ENCODE measurements around the gene GNG11. TPM values are rescaled to one million over a fixed set of nuclear protein-coding genes. Genes with fewer than 3 reads are reported as not detected.

Gene GNG11
- total and polyA plus RNA-seq, 2 experiments from 2014 or later = 25.9 to 87.0 TPM

- no peak overlapping the region for H3K27ac ChIP-seq
- no peaks in the 10 kb centered on the region for H3K9me2 ChIP-seq (ENCODE audit: insufficient read depth)
- in situ Hi-C loops (cut with MboI) = no loop called here
- DNase-seq = peak; percentile 46
- H3F3A ChIP-seq (ENCODE audit: insufficient read depth) = peaks cover 16% of the 10 kb centered on the region
- no peaks in the 10 kb centered on the region for H3K36me3 ChIP-seq (ENCODE audit: low read depth)
- H4K20me1 ChIP-seq (ENCODE audit: insufficient read depth) = no peaks in the 10 kb centered on the region
- H3K9ac ChIP-seq = no peak overlapping the region
- H3K9me3 ChIP-seq (ENCODE audit: low read depth) = no peaks in the 10 kb centered on the region
- H3K79me2 ChIP-seq (ENCODE audit: insufficient read depth) = no peaks in the 10 kb centered on the region
- H3K4me3 ChIP-seq = no peak overlapping the region
- TF ChIP-seq EZH2phosphoT487 (IDR thresholded peaks at IDR 0.05; ENCODE audit: insufficient read depth, low read depth) (no peak), EZH2 (IDR thresholded peaks at IDR 0.05; ENCODE audit: insufficient read depth, poor library complexity, severe bottlenecking) (no peak)
- H3K4me1 ChIP-seq (ENCODE audit: insufficient read depth) = peaks cover 23% of the 10 kb centered on the region
- H2AFZ ChIP-seq = no peak overlapping the region
- WGBS, 2 experiments (ENCODE audit: low coverage in 1 of 2, low lambda C conversion rate in 2 of 2, missing lambda C conversion rate in 2 of 2) = 64 to 71% methylated on average over 2 of the region's 2 CpGs
- no peaks in the 10 kb centered on the region for H3K27me3 ChIP-seq (replicated peaks; ENCODE audit: insufficient read depth)
- H3K4me2 ChIP-seq (ENCODE audit: unreplicated experiment) = no peak overlapping the region
These were observed 47.5 kb downstream of the GNG11 start for GRCh38 chr7:93968911-93969620.

GRCh38 chr7:93972029-93972725, 50.6 kb downstream of the GNG11 start:
- no peak for TF ChIP-seq EZH2phosphoT487 (IDR thresholded peaks at IDR 0.05; ENCODE audit: insufficient read depth, low read depth)
- TF ChIP-seq EZH2 (IDR thresholded peaks at IDR 0.05; ENCODE audit: insufficient read depth, poor library complexity, severe bottlenecking) = no peak
- Histone ChIP-seq H3K4me3 (no peak overlapping the region), H3K79me2 (ENCODE audit: insufficient read depth) (no peaks in the 10 kb centered on the region), H4K20me1 (ENCODE audit: insufficient read depth) (no peaks in the 10 kb centered on the region), H3K36me3 (ENCODE audit: low read depth) (no peaks in the 10 kb centered on the region), H3K9me2 (ENCODE audit: insufficient read depth) (no peaks in the 10 kb centered on the region), H3K9ac (no peak overlapping the region), H3K27me3 (replicated peaks; ENCODE audit: insufficient read depth) (no peaks in the 10 kb centered on the region), H2AFZ (0 out of 2 replicates have a peak overlapping the region, but pooled peaks have one; percentile 1), H3K27ac (no peak overlapping the region), H3F3A (ENCODE audit: insufficient read depth) (peaks cover 16% of the 10 kb centered on the region), H3K4me1 (ENCODE audit: insufficient read depth) (peaks cover 23% of the 10 kb centered on the region), H3K9me3 (ENCODE audit: low read depth) (no peaks in the 10 kb centered on the region), H3K4me2 (ENCODE audit: unreplicated experiment) (no peak overlapping the region)
- no peak for DNase-seq
- in situ Hi-C loops (cut with MboI) = no loop called here
- WGBS, 2 experiments (ENCODE audit: low coverage in 1 of 2, low lambda C conversion rate in 2 of 2, missing lambda C conversion rate in 2 of 2) = 66 to 67% methylated on average over 6 of the region's 6 CpGs

GRCh38 chr7:93973134-93973533, 51.6 kb downstream of the GNG11 start:
- no peaks in the 10 kb centered on the region for H3K36me3 ChIP-seq (ENCODE audit: low read depth)
- in situ Hi-C loops (cut with MboI) = no loop called here
- peak overlapping the region; percentile 32 for H3K27ac ChIP-seq
- no peak overlapping the region; the same call in 1 of the 2 replicates for H3K4me3 ChIP-seq
- 15 to 21% methylated on average over 1 of the region's 1 CpG for WGBS, 2 experiments (ENCODE audit: low coverage in 1 of 2, low lambda C conversion rate in 2 of 2, missing lambda C conversion rate in 2 of 2)
- peak overlapping the region; percentile 64 for H2AFZ ChIP-seq
- H3K9ac ChIP-seq = no peak overlapping the region
- H3K79me2 ChIP-seq (ENCODE audit: insufficient read depth) = no peaks in the 10 kb centered on the region
- H4K20me1 ChIP-seq (ENCODE audit: insufficient read depth) = no peaks in the 10 kb centered on the region
- H3K4me1 ChIP-seq (ENCODE audit: insufficient read depth) = peaks cover 23% of the 10 kb centered on the region
- peak overlapping the region; percentile 64 for H3K4me2 ChIP-seq (ENCODE audit: unreplicated experiment)
- no peaks in the 10 kb centered on the region for H3K9me3 ChIP-seq (ENCODE audit: low read depth)
- no peaks in the 10 kb centered on the region for H3K27me3 ChIP-seq (replicated peaks; ENCODE audit: insufficient read depth)
- no peaks in the 10 kb centered on the region for H3K9me2 ChIP-seq (ENCODE audit: insufficient read depth)
- peaks cover 16% of the 10 kb centered on the region for H3F3A ChIP-seq (ENCODE audit: insufficient read depth)
- no peak for TF ChIP-seq EZH2phosphoT487 (IDR thresholded peaks at IDR 0.05; ENCODE audit: insufficient read depth, low read depth)
- TF ChIP-seq EZH2 (IDR thresholded peaks at IDR 0.05; ENCODE audit: insufficient read depth, poor library complexity, severe bottlenecking) = no peak
- peak; percentile 80 for DNase-seq

- TF ChIP-seq EZH2phosphoT487 (IDR thresholded peaks at IDR 0.05; ENCODE audit: insufficient read depth, low read depth) = no peak
- no peak for TF ChIP-seq EZH2 (IDR thresholded peaks at IDR 0.05; ENCODE audit: insufficient read depth, poor library complexity, severe bottlenecking)
- no peaks in the 10 kb centered on the region for H3K27me3 ChIP-seq (replicated peaks; ENCODE audit: insufficient read depth)
- no peak overlapping the region for H3K4me2 ChIP-seq (ENCODE audit: unreplicated experiment)
- no peaks in the 10 kb centered on the region for H3K36me3 ChIP-seq (ENCODE audit: low read depth)
- peaks cover 15% of the 10 kb centered on the region for H3F3A ChIP-seq (ENCODE audit: insufficient read depth)
- H3K9me3 ChIP-seq (ENCODE audit: low read depth) = no peaks in the 10 kb centered on the region
- no peaks in the 10 kb centered on the region for H4K20me1 ChIP-seq (ENCODE audit: insufficient read depth)
- H3K27ac ChIP-seq = no peak overlapping the region
- in situ Hi-C loops (cut with MboI) = no loop called here
- H3K4me3 ChIP-seq = no peak overlapping the region
- H2AFZ ChIP-seq = no peak overlapping the region
- H3K9ac ChIP-seq = no peak overlapping the region
- H3K9me2 ChIP-seq (ENCODE audit: insufficient read depth) = no peaks in the 10 kb centered on the region
- no peak for DNase-seq
- WGBS, 2 experiments (ENCODE audit: low coverage in 1 of 2, low lambda C conversion rate in 2 of 2, missing lambda C conversion rate in 2 of 2) = 60 to 71% methylated on average over 7 of the region's 7 CpGs
- no peaks in the 10 kb centered on the region for H3K79me2 ChIP-seq (ENCODE audit: insufficient read depth)
- peaks cover 12% of the 10 kb centered on the region for H3K4me1 ChIP-seq (ENCODE audit: insufficient read depth)
These were observed 55.8 kb downstream of the GNG11 start for GRCh38 chr7:93977211-93977950.

Small RNA genes within 50 kb of the gene (small RNA-seq; reads per million reads assigned to genes)
- not detected for gene AC002076.2 (ENCODE audit: low read depth, low replicate concordance)

Other genes starting within 250 kb of the GNG11 start
- gene TFPI2, start 31.0 kb upstream of the GNG11 start, total RNA-seq (2014; rRNA removed; shearing (Covaris generic)) = 435 and 654 TPM in 2 replicates
- 706 and 730 TPM in 2 replicates for gene TFPI2, start 31.0 kb upstream of the GNG11 start, polyA plus RNA-seq (2016; fragmentation: Nextera tagmentation; extraction: Ambion mirVana)
- gene GNGT1, start 15.2 kb upstream of the GNG11 start, total RNA-seq (2014; rRNA removed; shearing (Covaris generic)) = not detected in 2 replicates
- gene GNGT1, start 15.2 kb upstream of the GNG11 start, polyA plus RNA-seq (2016; fragmentation: Nextera tagmentation; extraction: Ambion mirVana) = not detected in 2 replicates
- 51.5 and 55.9 TPM in 2 replicates for gene BET1, start 82.6 kb downstream of the GNG11 start, total RNA-seq (2014; rRNA removed; shearing (Covaris generic))
- gene BET1, start 82.6 kb downstream of the GNG11 start, polyA plus RNA-seq (2016; fragmentation: Nextera tagmentation; extraction: Ambion mirVana) = 73.7 and 78.6 TPM in 2 replicates